HL-60 (cell line): ENCODE data around the gene GABBR2.

Experiments
- GABPA ChIP-seq: IDR thresholded peaks from 2 replicates; pipeline ENCODE4 v1.6.1; 2012; ENCODE audit warnings: low read depth
- POLR2AphosphoS5 ChIP-seq: IDR thresholded peaks from 2 replicates; pipeline ENCODE4 v1.6.1; 2012; ENCODE audit warnings: low read depth
- REST ChIP-seq: IDR thresholded peaks from 2 replicates; pipeline ENCODE4 v1.6.1; 2012; ENCODE audit warnings: low read depth; ENCODE audit not compliant: insufficient replicate concordance
- TF ChIP-seq, protein P1 (sequence below): IDR thresholded peaks from one replicate; pipeline ENCODE4 v1.5.1; 2011; ENCODE audit warnings: low read length, control low read depth, inconsistent platforms; ENCODE audit not compliant: insufficient read depth

- TF ChIP-seq, protein P1, sequence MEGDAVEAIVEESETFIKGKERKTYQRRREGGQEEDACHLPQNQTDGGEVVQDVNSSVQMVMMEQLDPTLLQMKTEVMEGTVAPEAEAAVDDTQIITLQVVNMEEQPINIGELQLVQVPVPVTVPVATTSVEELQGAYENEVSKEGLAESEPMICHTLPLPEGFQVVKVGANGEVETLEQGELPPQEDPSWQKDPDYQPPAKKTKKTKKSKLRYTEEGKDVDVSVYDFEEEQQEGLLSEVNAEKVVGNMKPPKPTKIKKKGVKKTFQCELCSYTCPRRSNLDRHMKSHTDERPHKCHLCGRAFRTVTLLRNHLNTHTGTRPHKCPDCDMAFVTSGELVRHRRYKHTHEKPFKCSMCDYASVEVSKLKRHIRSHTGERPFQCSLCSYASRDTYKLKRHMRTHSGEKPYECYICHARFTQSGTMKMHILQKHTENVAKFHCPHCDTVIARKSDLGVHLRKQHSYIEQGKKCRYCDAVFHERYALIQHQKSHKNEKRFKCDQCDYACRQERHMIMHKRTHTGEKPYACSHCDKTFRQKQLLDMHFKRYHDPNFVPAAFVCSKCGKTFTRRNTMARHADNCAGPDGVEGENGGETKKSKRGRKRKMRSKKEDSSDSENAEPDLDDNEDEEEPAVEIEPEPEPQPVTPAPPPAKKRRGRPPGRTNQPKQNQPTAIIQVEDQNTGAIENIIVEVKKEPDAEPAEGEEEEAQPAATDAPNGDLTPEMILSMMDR: no peak
- TF ChIP-seq POLR2AphosphoS5 (no peak), GABPA (no peak), REST (no peak)
These were observed 132.4 kb downstream of the GABBR2 start for GRCh38 chr9:98576354-98576753.
